ENCODE data around the gene PLCL2. TPM values are rescaled to one million over a fixed set of nuclear protein-coding genes. Genes with fewer than 3 reads are reported as not detected.

Gene PLCL2
- total RNA-seq: 12.2 TPM
- long read RNA-seq, partial matches to known transcripts: 1 of 6 reads
- long read RNA-seq, other reads (novel, unspliced or antisense): 5 of 6 reads

DNA sequence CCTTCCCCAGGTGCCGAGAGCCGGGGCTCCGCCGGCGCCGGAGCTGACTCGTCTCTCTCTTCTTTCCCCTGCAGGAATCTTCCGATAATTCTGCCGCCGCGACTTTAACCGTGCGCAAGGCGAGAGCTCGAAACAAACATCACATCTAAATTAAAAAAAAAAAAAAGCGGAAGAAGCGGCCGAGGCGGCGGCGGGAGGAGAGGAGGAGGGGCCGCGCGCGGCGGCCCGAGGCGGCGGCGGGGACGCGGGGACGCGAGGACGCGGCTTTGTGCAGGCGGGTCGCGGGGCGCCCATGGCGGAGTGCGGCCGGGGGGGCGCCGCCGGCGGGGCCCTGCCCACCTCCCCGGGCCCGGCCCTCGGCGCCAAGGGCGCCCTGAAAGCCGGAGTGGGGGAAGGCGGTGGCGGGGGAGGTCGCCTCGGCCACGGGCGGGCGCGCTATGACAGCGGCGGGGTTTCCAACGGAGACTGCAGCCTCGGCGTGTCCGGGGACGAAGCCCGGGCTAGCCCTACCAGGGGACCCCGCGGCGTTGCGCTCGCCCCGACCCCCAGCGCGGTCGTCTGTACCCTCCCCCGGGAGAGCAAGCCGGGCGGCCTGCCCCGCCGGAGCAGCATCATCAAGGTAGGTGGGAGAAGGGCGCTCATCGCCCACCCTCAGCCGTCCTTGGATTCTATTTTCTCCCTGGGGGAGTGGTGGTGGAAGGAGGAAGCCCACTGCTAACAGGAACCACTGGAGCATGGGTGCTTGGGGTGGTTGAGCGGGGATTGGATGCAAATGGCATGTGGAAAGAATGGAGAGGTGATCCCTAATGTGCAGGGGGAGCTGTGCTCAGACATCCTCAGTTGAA lies at the start of gene PLCL2:
PLCL2 (plus strand) TSS at position 208 of the 845 bp plus-strand sequence; CDS start at position 293, 85 bp downstream.
- no peak for DNase-seq (ENCODE audit: low spot score)

GRCh38 chr3:16836505-16837237 lies 48.1 kb upstream of the PLCL2 start:
- DNase-seq (ENCODE audit: low spot score): no peak

DNA sequence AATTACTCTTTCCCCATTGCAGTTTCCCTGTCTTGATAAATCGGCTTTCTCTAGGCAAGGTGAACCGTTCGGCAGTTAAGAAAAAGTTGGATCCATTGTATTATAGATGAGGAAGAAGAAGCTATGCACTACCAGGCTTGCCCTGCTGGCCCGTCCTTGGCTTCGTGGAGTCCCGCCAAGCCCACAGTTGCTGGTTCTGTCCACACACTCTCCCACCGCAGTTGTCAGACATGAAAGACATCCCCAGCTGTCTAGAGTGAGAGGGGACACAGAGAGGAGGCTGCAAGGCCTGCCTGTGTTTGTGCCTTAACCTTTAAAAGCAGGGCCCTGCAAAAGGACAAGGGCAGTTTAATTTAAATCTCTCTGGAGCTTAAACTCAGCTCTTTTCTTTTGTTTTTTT lies 47.2 kb upstream of the PLCL2 start:
- DNase-seq (ENCODE audit: low spot score): no peak

DNA sequence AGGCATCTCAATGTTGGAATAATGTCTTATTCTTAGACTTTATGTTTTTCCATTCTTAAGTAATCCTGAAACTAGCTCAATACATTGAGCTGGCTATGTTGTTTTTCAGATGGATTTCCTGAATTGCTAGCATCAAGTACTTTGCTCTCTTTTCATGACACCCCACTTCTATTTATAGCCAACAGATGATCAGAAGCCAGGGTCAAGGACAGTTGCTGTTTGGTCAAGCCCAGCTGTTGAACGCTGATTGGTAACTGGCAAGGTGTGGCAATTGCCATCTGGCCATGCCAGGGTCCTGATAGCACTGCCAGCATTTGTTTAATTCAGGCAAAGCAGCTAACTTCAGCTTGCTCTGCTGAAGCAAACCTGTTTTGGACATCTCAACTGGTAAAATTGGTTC lies 46.2 kb upstream of the PLCL2 start:
- DNase-seq (ENCODE audit: low spot score): no peak

DNA sequence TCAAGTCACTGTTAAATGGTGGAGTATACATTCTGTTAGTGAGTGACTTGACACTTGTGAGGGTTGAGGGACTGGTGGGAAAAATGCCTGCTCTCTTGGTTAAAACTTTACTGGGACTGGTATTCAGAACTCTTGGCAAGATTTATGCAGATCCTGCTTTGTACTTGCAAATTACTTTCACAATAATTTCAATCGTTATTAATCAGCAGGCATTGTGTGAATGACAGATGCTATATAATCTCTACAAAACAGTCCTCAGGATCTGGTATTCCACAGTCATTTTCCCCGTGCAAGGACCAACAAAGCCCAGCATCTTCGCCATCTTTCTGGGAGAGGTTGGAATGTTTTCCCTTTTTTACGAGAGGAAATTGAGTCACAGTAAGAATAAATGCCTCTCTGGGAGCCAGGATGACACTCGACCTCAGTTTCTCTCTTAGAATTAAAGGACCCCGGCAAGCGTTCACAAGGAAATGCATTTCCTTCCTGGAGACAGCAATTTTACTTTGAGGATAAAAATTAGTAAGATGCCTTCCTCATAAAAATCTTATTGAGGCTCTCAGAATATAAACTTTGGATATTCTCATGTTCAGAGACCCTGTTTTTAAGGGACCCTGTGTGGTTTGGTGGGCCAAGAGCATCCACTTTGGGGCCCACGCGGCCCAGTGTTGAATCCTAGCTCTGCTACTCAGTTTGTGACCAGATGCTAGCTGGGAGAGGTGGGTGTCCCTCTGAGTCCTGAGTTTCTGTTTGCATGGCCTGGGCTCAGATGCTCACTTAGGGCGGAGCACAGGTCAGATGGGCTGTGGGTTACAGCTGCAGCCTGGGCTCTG lies 45.3 kb upstream of the PLCL2 start:
- no peak for DNase-seq (ENCODE audit: low spot score)

GRCh38 chr3:16840101-16840424 lies 44.7 kb upstream of the PLCL2 start:
- DNase-seq (ENCODE audit: low spot score): no peak

DNA sequence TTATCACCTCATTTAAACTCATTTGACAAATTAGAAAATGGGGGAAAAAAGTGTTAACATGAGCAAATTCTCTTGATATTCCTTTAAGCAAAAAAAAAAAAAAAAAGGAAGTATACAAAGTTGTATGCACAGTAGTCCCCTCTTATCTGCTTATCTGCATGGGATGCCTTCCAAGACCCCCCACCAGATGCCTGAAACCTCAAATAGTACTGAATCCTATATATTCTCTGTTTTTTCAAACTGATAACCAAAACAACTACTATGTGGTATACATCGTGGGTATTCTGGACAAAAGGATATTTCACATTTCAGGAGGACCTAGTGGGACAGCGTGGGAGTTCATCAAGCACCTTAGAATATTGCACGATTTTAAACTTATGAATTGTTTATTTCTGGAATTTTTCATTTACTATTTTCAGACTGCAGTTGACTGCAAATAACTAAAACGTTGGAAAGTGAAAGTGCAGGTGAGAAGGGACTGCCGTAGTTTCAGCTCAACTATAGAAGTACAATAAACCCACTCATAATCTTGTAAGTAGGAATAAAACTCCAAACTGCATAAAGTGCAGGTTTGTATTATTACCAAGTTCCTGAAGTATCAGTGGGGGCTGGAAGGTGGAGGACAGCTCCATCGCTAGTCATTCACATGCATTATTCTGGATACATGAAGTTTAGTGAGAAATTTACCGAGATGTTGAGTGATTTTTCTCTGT lies 43.6 kb upstream of the PLCL2 start:
- no peak for DNase-seq (ENCODE audit: low spot score)

DNA sequence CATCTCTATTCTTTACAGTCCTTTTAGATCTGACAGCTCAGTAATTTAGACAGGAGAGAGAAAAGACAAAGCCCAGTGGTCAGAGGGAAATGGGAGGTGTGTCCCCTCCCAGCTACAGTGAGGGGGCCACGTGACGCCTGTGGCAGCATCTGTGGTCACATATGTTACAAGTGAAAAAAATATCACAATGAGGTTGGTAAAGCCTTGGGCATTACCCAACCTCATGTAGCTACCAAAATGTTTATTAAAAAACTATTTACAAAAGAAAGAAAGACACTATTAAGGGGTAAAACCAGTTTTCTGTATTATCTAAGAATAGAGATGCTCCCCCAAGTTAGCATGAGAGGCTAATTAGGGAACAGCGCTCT lies 42.9 kb upstream of the PLCL2 start:
- DNase-seq (ENCODE audit: low spot score): no peak

GRCh38 chr3:16842272-16843270 lies 42.2 kb upstream of the PLCL2 start:
- DNase-seq (ENCODE audit: low spot score): no peak

- DNase-seq (ENCODE audit: low spot score): no peak
Measured at GRCh38 chr3:16844222-16844621, 40.5 kb upstream of the PLCL2 start.

DNA sequence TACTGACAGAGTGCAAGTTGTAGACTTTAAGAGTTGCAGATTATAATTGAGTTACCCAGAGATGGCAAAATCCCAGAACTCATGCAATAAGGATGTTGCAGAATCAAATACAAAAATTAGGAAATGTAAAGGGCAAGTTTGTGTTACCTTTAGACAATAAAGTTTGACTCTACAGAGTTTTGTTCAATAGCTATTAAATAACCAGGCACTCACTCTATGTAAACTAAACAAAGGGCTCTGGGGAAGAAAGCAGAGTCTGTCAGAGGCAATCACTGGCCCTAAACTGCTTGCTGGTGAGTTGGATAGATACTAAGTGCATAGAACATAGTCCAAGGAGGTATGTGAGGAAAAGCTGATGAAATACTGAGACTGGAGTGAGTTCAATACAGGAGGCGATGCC lies 40.0 kb upstream of the PLCL2 start:
- DNase-seq (ENCODE audit: low spot score): no peak

DNA sequence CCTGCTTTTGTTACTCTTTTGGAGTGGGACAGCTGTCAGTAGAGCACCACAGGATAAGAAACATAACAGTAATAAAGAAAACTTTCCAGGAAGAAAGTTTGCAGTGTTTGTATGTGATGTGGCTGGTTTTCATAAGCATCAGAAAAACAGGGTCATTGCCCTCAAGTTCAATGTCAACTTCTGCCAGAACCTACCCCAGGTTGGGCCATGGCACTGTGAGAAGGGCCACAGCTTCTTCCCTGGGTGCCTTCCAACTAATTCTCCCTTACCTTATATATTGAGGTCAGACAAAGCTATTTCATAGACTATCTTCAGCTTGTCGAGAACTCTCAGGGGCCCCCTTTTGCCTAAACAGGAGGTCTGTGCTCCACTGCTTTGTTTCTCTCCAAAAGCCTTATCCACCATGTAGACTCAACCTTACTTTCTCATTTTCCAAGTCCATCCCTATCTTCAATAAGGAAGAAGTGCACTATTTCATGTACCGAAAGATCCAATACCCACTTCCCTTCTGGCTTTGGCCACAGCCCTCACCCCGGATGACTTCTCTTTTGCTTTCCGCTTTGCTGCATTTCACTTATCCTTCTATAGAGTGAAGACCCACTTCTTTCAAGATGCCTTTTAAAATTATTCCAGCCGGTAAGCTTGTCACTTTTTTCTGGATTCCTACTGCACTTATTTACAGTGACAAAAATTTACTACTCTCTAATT lies 38.2 kb upstream of the PLCL2 start:
- no peak for DNase-seq (ENCODE audit: low spot score)

GRCh38 chr3:16848007-16848406 lies 36.7 kb upstream of the PLCL2 start:
- no peak for DNase-seq (ENCODE audit: low spot score)

- no peak for DNase-seq (ENCODE audit: low spot score)
Measured at GRCh38 chr3:16849229-16849628, 35.5 kb upstream of the PLCL2 start.

DNA sequence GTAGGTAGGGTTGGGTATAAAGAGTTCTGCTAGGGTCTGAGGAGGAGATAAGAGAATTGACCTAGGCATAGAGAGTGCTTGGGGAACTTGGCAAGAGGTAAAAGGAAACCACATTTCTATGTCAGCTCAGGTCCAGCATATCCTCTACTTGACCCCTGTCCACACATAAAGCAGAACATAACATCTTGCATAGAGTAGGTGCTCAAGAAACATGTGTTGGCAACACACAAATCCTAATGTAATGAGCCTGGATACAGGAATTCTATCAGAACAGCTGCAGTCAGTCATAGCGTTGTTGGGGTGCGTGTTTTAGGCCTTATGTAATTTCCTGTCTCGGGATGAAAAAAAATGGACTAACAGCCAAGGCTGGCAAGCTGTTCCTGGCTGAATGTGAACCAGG lies 35.0 kb upstream of the PLCL2 start:
- no peak for DNase-seq (ENCODE audit: low spot score)

DNA sequence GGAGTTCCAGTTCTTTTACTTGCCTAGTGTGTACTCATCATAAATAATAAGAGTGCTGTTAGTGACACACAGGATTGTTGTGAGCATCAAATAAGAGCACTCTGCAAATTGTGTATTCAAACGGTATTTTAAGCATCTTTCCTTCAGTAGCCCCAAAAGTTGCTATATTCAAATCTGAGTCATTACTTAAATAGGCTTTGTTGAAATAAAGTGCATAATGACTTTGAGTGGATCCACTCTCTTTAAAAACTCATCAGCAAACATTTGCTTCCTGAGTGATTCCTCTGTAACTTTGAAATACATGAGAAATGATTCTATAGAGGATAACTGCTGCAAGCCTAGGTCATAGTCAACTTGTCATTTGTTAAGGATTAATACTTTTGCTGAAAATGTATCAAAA lies 29.3 kb upstream of the PLCL2 start:
- DNase-seq (ENCODE audit: low spot score): no peak

DNA sequence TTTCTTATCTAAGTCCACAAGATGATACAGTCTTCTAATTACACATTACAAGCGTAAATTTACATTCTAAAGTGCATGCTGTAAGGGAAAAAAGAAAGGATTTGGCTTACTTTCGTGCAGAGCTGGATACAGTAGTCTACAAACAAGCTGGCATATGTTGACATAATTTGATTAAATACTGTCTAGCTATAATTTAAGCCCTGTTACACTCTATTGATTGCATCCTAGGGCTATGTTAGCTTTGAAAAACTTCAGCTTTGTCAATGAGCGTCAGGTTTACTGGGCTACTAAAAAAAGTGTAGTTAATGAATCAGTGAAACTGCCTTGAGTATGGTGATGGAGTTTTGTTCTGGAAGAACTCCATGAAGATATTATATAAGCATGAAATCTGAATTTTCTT lies 24.5 kb upstream of the PLCL2 start:
- DNase-seq (ENCODE audit: low spot score): no peak

DNA sequence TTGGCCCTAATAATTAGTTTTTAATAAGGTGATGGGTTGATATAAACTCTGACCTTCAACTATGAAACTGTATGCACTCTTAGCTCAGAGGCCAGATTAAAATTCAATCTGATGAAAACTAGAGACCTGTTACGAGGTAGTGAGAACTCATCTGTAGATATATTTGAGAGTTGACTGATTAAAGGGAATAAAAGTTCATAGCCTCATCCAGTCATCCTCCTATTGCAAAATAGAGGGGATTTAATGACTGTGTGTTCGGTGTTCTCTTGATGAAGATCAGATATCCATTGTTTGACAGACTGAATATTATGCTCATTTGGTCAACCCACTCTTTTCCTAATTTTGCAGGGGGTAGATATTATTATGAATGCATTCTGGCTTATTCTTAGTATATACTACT lies 23.3 kb upstream of the PLCL2 start:
- DNase-seq (ENCODE audit: low spot score): no peak

DNA sequence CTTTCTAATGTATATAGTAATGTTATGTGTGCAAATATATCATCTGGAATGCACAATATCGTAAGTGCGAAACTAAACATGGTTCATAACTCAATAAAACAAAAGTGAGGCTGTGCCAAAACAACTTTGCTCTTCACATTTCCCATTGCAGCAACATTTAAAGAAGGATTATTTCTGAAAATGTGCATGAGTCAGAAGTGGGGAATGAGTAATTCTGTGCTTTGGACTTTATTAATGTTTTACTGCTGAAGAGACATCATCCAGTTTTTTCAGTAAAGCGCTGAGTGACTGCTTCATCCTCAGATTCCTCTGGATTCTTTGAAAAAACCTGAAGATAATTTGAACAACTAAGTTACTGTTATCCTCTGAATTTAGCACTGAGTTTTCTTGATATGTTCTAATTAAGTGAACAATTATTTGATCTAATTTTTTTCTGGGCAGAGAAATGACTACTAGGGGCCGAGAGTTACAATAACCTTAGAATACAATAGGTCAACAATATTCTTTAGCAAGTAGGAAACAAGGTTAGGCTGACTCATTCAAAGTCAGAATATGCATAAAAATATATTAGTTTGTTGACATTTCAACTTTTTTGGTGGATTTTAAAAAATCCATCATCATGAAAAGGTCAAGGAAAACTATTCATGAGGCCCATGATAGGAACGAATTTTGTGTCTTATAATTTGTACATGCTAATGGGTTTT lies 20.0 kb upstream of the PLCL2 start:
- no peak for DNase-seq (ENCODE audit: low spot score)

Measured in mesenteric fat pad (tissue), 1 donor.